Stimulated activated naive CD8-positive, alpha-beta T cell treated with anti-CD3 and anti-CD28 coated beads, Interleukin-15, Interleukin-2, amounts not matched to agents 100 U/mL and 50 U/mL, for 24 hours (primary cell): ENCODE results near the gene SERTAD2.

Experiments used
- ATAC-seq: fragments of 150-1000 bp; cut with Tn5 transposase; one replicate; pipeline ENCODE4 v1.10.0; 2021
- DNase-seq: peaks from one replicate; pipeline ENCODE4 v3.0.0; 2021

The SERTAD2 gene

DNA sequence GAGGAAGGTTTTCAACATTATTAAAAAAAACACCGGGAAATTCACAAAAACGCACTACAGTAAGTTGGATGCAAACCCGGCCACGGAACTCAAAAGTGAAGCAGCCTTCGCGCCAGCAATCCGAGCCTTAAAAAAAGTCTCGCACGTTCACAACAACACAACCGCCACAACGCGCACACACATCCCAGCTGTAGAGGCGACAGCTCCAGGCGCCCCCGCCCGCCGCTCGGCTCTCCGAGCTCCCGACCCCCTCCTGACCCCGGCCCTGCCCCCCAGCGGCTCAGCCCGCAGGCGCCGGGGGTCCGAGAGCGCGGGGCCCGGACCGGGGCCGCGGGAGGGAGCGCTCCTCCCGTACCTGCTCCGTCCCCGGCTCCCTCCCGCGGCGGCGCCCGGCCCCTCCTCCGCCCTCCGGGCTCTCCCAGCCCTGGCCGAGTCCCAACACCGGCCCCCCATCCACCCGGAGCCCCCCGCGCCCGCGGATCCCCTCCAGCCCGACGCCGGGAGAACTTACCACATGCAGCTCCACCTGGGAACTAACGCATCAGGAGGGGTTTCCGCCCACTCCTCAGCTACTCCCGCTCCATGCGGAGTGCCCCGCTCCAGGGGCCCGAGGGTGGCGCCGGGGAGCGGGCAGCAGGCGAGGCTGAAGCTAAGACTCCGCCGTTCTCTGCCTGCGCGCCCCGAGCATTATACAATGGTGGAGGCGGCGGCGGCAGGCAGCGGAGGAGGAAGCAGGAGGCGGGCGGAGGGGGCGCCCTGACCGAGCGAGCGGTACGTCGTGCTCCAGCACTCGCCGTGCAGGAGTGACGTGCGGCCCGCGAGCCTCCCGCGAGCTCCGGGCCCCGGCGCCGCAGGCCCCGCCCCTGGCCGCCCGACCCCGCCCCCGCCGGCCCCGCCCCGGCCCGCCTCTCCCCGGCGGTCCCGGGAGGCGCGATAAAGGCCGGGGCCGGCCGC lies at the start of gene SERTAD2:
Gene SERTAD2 (minus strand): TSS at position 805 of the 954 bp plus-strand sequence. CDS start 17,042 bp downstream, outside the sequence.
- DNase-seq, result peak; percentile 84
- peak; percentile 73 for ATAC-seq

DNA sequence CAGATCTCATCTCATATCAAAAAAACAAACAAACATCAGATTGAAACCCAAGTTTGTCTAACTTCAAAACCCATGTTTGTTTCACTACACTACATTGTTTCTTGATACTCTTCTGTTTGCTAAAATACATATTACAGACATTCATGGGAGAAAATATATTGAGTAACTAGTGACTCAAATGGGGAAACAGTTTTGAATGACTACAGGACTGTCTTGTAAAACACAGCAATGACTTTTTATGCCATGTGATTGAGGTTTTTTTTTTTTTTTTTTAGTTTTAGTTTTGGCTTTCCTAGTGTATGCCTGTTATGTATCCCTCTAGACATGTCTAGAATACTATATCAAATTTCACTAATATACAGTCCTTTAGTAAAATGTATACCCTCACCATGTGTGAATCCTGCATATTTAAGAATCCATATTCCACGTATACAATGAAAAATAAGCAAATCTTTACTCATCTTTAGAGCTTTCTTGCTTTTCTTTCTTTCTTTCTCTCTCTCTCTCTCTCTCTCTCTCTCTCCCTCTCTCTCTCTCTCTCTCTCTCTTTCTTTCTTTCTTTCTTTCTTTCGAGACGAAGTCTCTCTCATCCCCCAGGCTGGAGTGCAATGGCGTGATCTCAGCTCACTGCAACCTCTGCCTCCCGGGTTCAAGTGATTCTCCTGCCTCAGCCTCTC lies 46.6 kb upstream of the SERTAD2 start:
- no peak for DNase-seq
- ATAC-seq, result peak; percentile 47

DNA sequence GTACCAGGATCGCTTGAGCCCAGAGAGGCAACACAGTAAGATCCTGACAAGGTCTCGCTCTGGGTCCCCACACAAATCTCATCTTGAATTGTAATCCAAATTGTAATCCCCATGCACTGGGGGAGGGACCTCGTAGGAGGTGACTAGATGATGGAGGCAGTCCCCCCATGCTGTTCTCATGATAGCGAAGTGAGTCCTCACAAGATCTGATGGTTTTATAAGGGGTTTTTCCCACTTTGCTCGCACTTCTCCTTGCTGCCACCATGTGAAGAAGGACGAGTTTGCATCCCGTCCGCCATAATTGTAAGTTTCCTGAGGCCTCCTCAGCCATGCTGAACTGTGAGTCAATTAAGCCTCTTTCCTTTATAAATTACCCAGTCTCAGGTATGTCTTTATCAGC lies 46.0 kb upstream of the SERTAD2 start:
- DNase-seq, result peak; percentile 37
- peak; percentile 25 for ATAC-seq

DNA sequence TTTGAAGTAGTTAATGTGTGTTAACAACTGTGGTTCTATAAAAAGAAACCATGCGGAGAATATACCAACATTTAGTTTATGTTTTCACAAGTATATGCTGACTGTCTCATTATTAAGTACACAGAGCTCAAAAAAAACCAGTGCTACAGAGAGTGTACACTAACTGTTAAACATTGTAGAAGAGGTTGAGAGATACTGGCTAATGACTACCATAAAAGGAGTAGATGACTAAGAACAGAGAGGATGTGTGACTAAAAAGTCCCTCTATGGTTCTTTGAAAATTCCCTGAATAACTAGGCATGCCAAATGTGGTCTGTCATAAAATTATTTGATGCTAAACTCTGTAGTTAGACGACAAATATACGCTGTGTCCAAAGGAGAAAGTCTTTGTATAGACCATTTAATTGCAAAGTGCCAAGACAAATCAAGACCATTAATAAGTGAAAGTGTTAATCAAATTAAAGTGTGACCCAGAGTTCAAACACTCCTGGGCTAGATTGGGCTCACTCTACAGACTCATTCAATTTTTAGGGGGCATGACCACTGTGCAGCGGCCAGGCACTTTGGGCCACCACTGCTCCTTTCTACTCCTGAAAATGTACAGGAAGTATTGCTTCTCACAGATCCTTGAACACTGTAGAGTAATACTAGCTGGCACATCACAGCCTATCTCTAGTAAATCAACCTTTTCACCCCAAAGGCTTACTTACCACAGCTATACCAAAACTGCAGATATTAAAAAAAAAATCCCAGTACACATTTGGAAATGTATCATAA lies 45.1 kb upstream of the SERTAD2 start:
- no peak for DNase-seq
- peak; percentile 97 for ATAC-seq

GRCh38 chr2:64698177-64698643 lies 44.5 kb upstream of the SERTAD2 start:
- no peak for ATAC-seq

GRCh38 chr2:64697297-64698176 lies 43.8 kb upstream of the SERTAD2 start:
- DNase-seq, result no peak
- no peak for ATAC-seq

More at GRCh38 chr2:64698177-64698643, 44.5 kb upstream of the SERTAD2 start:
- no peak for DNase-seq

GRCh38 chr2:64696636-64697035 lies 42.9 kb upstream of the SERTAD2 start:
- no peak for DNase-seq

GRCh38 chr2:64695721-64696261 lies 42.1 kb upstream of the SERTAD2 start:
- DNase-seq (no peak), ATAC-seq (no peak)

More at GRCh38 chr2:64696636-64697035, 42.9 kb upstream of the SERTAD2 start:
- no peak for ATAC-seq

GRCh38 chr2:64692401-64692800 lies 38.7 kb upstream of the SERTAD2 start:
- ATAC-seq, result peak; percentile 32
- no peak for DNase-seq

DNA sequence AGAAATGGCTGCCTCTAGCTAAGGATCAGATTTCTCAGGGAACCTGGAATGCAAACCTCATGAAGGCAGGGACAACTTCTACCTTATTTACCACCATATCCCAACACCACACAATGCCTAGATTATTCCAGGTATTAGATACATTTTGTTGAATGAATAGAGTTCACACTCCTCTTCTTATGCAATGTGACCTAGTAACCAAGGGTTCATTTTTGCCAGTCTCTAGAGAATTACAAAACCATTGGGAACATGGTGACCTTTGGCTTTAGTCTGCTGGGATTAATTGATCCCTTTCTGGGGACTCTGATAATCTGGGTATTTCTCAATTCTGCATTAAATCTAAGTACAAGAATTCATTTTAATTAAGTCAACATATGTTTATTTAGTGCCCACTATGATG lies 35.2 kb upstream of the SERTAD2 start:
- ATAC-seq, result no peak
- no peak for DNase-seq

DNA sequence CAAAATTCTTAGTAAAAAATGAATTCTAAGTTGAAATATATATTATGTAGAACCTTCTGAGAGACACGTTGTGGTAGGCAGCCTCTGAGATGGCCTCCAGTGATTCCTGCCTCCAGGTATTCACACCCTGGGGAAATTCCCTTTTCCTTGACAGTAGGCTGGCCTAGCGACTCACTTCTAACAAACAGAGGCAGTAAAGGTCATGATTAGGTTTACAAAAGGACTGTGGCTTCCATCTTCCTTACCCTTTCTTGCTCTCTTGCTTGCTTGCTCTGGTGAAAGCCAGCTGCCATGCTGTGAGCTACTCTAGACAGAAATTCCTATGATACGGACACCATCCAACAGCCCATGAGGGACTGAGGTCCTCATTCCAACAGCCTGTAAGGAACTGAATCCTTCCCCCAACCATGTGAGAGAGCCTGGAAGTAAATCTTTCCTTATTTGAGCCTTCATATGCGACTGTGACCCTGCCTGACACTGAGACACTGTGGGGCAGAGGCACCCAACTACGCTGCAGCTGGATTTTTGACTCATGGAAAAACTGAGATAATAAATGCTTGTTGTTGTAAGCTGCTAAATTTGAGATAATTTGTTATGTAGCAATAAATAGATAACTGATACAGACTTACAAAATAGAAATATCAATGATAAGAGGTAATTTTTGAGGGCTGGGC lies 32.7 kb upstream of the SERTAD2 start:
- DNase-seq, result peak; percentile 24
- peak; percentile 84 for ATAC-seq

DNA sequence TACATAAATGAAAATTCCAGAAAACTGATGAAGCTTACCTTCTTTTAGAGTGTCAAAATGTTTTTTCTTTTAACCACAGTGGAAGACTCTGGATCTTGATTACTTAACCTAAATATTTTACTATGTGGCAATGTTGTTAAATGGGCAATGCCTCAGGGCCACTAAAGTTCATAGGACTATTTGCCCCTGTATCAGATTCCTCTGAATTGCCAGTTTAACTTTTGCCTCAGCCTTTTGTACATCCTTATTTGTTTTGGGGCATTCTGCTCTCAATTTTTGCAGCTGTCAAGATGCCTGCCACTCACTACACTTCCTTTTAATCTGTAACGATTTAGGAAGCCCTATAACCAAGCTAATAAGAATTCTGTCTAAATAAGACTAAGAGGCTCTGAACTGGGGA lies 31.7 kb upstream of the SERTAD2 start:
- no peak for ATAC-seq
- no peak for DNase-seq

DNA sequence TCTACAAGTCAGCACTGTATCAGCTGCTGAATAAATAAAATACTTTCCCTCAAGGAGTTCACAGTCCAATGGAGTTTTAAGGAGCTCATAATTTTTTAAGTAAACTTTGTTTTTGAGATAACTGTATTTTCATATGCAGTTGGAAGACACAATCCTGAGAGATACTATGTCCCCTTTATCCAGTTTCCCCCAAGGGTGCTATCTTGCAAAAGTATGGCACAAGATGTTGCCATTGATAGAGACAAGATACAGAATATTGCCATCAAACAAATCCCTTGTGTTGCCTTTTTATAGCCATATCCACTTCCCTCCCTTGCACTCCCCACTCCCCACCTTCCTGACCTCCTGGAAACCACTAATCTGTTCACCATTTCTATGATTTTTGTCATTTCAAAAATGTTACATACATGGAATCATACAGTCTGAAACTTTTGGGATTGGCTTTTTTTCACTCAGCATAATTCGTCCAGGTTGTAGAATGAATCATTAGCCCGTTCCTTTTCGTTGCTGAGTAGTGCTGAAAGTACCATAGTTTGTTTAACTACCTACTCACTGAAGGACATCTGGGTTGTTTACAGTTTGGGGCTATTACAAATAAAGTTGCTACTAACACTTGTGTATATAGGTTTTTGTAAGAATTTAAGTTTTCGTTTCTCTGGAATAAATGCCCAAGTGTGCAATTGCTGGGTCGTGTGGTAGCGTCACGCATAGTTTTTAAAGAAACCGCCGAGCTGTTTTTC lies 30.2 kb upstream of the SERTAD2 start:
- DNase-seq (no peak), ATAC-seq (no peak)

DNA sequence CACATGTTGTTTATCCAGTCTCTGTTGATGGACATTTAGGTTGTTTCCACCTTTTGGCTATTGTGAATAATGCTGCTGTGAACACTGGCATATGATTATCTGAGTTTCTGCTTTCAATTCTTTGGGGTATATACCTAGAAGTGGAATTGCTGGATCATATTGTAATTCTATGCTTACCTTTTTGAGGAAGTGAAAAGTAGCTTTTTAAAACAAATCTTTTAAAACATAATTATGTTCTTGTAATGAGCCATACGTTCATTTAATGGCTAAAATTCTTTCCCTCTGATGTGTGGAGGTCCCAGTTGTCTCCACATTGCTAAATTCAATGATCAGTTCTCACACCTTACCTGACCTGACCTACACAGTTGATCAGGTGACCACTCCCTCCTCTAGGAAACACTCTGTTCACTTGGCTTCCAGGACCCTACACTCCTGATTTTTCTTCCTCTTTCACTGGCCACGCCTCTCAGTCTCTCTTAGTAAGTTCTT lies 27.8 kb upstream of the SERTAD2 start:
- DNase-seq, result no peak
- no peak for ATAC-seq

GRCh38 chr2:64679673-64680425 lies 26.1 kb upstream of the SERTAD2 start:
- peak; percentile 32 for DNase-seq
- peak; percentile 25 for ATAC-seq

- DNase-seq (no peak), ATAC-seq (no peak)
These were observed 25.3 kb upstream of the SERTAD2 start for GRCh38 chr2:64678771-64679590.

- DNase-seq (no peak), ATAC-seq (no peak)
These were observed 23.8 kb upstream of the SERTAD2 start for GRCh38 chr2:64677530-64677929.

DNA sequence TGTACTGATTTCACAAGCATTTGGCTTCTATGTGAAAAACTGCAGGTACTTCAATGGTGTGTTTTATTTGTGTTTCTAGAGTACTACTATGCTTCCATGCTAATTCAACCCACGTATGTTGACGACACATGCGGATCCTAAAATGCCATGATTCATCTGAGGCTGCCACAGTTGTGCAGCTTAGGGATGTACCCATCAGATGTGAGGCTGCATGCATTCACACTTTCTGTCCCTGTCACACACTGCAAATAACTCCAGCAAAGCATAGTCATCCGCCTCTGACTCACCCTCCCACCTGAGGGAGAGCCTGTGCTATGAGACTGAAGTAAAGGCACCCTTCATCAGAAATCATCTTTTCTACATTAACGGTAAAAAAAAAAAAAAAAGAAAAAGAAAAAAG lies 22.1 kb upstream of the SERTAD2 start:
- DNase-seq, result peak; percentile 72
- peak; percentile 100 for ATAC-seq
